GM13976 (cell line): Measurements from ENCODE around the gene GPX3.

ENCODE experiments used
- DNase-seq: peaks from one replicate; pipeline ENCODE4 v3.0.0; 2012; ENCODE audit warnings: low spot score
- CTCF ChIP-seq: IDR thresholded peaks from 2 replicates; pipeline ENCODE4 v1.5.1; 2012; ENCODE audit warnings: borderline replicate concordance, mild to moderate bottlenecking; ENCODE audit not compliant: insufficient read depth; ENCODE audit errors: extremely low read depth, missing control alignments, control extremely low read depth
- in situ Hi-C: fragments of 300-500 bp; cut with MboI; formaldehyde crosslinking; loops from one replicate; pipeline ENCODE4 v1.12.0; 2022; ENCODE audit warnings: low sequenced_read_pairs, mixed read lengths, inconsistent platforms; ENCODE audit not compliant: unreplicated experiment

GPX3 gene

GRCh38 chr5:151041577-151042268 is 21.3 kb downstream of the GPX3 start:
- in situ Hi-C loops, result no loop called here
- DNase-seq, result no peak
- no peak for TF ChIP-seq CTCF

- no peak for TF ChIP-seq CTCF
- in situ Hi-C loops, result no loop called here
- no peak for DNase-seq
These were observed 22.2 kb downstream of the GPX3 start for GRCh38 chr5:151042453-151043093.

- in situ Hi-C loops, result no loop called here
- DNase-seq, result no peak
- peak; percentile 60 for TF ChIP-seq CTCF
These were observed 27.5 kb downstream of the GPX3 start for GRCh38 chr5:151047814-151048425.

- no peak for TF ChIP-seq CTCF
- in situ Hi-C loops, result no loop called here
- no peak for DNase-seq
These were observed 28.1 kb downstream of the GPX3 start for GRCh38 chr5:151048526-151048925.

DNA sequence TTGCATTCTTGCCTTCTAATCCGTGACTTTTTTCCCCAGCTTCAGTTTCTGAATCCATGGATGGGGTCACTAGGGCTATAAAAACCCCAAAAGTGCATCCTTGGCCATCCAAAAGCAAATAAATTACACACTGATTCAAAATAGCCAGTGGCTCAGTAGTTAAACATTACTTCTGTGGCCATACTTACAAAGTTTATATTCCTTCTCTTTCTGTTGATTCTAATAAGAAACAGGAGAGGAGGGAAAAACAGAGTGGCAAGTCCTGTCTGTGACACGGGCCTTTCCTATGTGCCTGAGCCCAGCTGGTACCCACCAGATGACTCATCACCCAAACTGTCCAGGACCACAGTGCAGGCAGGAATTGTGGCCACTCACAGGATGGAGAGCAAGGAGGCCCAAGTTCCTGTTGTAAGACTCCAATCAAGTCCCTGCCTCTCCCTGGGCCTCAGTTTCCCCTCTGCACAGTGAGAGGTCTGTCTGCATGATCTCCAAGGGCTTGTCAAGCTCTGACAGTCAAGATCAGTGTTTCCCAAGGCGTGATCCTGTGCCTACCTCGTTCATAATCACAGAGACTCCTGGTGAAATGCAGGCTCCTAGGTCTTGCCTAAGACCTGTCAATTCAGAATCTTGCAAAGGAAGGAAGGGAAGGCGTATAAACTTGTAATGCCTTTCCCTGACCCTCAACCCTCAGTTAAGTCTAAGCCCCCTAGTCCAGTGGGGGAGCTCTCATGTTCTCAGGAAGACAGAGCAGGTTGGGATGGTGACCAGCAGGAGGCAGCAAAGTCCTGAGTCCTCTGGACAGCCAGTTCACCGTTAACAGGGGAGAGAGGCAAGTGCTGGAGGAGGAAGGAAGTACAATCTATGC is 30.9 kb downstream of the GPX3 start:
- in situ Hi-C loops, result loop anchor here (5.0 kb wide), 1 partner anchor 66 kb away; no protein-coding TSS in a partner anchor
- peak; percentile 80 for TF ChIP-seq CTCF
- DNase-seq, result peak; percentile 83
